GM21526 (cell line): ENCODE data around the gene LZTS3.
"Not testable (repeated sequence)": the region's sequence is repeated elsewhere in the genome, so short reads cannot be mapped to it uniquely, and the experiment has no call there.

Source experiments
- ATAC-seq: cut with Tn5 transposase; IDR thresholded peaks from one replicate; pipeline ENCODE4 v1.9.1; 2021; ENCODE audit warnings: moderate library complexity; ENCODE audit not compliant: unreplicated experiment, low FRiP score

LZTS3 gene

DNA sequence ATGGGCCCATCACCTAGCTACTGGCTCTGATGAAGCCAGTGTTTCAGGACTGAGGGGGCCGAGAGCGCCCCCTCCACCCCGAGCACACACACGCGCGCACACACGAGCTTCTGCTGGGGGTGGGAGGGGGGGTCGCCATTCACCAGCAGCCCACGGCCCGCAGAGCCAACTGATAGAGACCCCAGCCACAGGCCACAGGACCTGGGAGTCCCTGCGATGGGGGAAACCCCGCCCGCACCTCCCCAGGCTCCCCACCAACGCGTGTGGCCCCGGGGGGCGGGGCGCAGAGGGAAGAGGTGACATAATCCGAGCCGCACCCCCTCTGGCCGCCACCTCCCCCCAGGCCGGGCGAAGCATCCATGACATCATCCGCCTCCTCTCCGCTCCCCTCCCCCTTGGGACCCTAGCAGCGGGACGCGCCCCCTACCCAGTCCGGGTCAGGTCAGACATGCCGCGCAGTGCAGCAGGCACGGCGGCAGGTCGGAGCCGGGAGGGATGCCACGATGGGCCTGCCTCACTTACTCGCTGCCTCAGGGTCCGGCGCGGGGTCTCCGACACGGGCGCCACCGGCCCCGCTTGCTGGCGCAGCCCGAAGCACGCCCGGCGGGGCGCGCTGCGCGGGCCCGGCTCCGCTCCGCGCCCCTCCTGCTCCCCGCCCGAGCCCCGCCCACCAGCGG is at the start of gene LZTS3:
LZTS3 (minus strand) TSS at position 617 of the 677 bp plus-strand sequence. CDS start 6,386 bp downstream, outside the sequence.
- peak; percentile 33 for ATAC-seq

DNA sequence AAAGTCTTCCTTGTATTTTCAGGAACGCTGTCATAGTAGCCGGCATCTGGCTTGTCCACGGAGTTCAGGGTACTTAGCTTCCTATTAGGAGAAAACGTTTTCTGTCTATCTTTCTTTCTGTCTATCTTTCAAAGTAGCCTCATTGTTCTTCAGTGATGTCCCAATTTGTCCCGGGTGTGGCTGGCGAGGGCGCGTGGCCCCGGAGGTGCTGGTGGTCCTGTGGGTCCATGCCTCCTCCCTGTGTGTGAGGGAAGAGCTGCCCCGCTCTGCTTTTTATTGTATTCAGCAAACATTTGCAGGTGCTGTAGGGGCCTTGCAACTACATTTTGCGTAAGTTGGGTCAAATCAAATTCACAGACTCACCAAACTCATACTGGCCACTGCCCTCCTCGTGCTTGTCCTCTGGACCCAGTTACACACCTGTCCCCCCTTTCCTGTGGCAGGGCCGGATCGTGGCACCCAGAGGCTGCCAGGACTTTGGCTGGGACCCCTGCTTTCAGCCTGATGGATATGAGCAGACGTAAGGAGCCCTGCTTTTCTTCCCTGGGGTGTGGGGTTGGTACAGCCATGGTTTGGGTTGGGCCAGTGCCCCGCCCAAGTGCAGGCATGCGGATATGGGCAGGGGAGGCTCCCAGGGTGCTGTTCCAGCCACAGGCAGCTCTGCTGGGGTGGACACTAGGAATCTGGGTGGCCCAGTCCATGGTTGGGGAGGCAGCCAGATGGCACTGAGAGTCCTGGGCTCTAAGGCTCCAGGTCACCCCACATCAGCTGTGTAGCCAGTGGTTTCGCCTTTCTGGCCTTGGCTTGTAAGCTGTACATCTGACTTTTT is 48.3 kb upstream of the LZTS3 start:
- ATAC-seq, result no peak

DNA sequence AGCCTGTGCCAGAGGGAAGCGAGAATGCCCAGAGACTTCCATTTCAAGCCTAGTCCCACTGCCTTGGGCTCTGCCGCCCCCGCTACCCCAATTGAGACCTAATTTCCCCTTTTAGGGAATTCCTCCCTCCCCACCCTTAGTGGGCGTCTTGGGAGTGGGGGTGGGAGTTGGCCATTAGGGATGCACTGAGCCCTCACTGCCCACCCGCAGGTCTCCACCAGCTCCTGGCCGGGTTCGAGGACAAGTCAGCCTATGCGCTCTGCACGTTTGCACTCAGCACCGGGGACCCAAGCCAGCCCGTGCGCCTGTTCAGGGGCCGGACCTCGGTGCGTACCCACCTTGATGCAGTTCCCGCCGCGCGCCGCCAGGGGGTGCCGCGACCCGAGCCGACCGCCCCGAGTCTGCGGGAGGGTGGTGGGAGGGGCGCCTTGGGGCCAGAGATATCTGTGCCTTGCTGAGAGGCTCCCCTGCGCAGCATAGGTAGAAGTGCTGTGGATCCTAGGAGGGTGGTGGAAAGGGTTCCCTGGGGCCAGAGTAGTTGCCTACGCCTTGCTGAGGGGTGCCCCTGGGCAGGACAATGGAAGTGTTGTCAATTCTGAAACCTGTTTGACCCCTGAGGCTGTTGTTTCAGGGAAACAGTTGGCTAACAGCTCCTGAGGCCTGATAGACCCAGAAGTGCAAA is 45.1 kb upstream of the LZTS3 start:
- ATAC-seq, result peak; percentile 61

DNA sequence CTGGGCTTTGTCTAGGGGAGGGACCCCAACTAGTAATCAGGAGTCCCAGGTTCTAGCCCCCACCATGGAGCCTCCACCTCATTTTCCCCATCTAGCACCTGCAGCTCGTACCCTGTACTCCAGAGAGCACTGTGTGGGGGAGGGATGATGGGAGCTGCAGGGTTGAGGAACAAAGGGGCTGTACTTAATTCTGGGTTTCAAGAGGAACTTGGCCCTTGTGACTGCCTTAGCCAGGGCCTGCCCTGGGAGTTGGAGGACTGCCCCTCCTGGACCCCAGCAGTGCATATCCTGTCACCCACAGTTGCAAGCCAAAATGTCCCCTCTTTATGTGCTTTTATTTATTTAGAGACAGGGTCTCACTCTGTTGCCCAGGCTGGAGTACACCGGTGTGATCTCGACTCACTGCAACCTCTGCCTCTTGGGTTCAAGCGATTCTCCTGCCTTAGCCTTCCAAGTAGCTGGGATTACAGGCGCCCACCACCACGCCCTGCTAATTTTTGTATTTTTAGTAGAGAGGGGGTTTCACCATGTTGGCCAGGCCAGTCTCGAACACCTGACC is 42.1 kb upstream of the LZTS3 start:
- ATAC-seq, result not testable (repeated sequence)

DNA sequence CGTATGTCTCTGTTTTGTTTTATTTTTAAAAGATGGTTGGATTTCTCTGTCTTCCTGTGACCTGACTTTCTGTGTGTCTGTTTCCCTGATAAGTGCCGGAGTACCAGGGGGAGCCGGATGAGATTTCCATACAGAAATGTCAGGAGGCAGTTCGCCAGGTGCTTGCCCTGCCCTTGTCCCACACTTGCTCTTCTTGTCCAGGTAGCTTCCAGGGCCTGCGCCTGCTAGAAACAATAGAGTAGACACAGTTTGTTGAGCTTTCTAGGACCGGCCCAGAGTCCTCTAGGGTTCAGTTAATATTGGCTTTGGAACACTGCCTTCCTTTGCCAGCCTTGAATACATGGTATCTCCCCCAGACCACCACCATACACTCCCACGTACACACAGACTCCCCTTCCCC is 39.9 kb upstream of the LZTS3 start:
- ATAC-seq, result no peak

DNA sequence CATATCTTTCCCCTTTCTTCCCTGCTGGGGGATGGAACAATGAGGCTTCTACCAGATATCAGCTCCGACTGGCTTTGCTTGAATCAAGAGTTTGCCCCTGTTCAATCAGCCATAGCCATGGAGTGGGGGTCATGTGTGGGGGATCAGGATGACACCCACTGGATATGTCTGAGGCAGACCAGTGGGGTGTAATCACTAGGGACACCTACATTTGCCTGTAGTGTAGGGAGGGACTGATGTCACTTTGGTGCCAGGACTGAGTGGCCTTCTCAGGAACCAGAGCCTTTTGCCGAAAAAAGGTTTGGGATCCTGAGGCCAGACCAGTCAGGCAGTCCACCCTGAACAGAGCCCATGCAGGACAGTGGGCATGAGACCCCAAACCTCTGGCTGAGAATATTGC is 37.0 kb upstream of the LZTS3 start:
- ATAC-seq, result no peak

DNA sequence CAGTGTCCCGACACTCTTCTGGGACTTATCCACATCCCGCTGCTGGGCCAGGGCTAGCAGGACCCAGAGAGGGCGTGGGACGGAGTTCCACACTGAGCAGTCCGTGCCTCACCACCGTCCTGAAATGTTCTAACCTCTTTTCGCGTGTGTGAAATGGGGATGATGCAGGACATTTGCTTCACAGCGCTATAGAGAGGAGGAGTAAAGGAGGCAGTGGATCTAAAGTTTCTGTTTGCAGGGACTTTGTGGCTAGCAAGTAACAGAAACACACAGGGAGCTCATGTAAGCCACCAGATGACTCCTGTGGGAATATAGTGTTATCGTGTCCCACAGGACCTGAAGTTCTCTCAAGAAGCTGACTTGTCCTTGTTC is 36.6 kb upstream of the LZTS3 start:
- no peak for ATAC-seq

DNA sequence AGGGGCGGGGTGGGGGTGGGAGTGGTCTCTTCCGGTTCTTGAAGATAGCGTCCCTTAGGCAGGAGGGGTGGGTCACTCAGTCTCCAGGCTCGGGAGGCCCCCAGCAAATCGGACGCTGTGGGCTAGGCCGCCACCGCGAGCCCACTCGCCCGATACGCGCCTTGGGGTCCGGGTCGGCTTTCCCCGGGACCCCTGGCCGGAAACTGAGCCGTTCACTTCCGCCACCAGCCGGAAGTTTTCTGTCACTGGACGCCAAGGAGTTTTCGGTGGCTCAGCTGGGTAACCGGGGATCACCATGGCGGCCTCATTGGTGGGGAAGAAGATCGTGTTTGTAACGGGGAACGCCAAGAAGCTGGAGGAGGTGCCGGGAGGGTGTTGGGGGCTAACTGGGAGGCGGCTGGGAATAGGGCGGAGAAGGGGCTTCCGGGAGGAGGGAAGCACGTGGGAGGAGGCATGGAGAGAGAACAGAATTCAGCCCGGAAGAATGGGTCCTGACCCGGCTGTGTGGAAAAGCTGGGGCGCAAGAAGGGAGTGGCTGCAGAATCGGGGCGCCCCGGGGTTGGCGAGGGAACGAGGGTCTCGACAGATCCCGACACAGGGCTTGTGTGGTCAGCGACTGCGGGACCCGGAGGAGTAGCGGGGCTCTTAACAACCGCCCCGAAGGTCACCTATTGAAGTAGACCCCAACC is 36.1 kb upstream of the LZTS3 start, which contains the start of gene ITPA:
ITPA (plus strand) TSS at position 242 of the 689 bp plus-strand sequence; CDS start at position 296, 54 bp downstream.
- ATAC-seq, result no peak

DNA sequence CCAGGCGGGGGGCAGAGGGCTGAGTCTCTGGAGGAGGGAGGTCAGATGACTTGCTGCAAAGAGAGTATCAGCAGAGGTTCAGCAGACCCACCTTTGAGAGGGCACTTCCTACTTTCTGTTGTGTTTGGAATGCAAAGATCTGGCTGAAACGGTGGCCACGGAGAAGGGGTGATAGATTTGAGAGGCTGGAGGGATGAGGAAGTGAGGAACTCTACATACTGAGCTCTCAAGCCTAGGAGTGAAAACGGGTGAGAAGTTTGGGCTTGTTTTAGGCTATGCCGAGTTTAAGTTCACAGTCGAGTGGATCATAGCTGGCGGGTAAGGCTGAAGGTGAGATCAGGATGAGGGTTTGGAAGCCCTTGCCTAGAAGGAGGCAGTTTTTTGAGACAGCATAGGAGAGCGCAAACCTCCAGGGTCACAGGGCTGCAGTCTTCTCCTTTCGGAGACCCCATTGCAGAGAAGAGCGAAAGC is 35.5 kb upstream of the LZTS3 start:
- ATAC-seq, result no peak

DNA sequence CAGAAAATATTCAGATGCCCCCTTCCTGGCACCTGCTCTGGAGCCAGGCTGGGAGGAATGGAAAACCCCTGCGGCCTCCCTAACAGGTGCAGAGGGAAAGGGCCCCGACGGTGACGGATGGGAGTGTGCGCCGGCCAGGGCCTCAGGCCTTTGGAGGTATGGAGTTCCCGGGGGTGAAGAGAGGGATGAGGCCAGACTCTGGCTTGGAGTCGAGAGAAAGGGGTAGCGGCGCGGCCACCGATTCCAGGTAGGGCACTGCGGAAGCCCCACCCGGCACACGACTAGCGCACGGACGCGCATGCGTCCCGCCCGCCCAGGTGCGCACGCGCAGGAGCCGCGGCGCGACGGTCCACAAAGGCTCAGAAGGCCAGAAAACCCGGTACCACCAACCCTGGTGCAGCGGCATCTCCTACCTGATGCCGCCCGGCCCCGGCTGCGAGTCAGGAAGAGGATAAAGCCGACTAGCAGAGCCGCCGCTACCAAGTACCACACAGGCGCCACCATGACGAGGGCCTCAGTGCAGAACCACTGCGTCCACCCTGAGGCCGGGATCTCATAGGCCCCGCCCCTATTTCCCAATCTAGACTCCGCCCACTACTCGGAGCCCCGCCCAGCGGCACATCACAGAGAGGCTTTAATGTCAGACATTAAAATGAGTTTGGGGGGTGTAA is 30.9 kb upstream of the LZTS3 start, which contains the start of gene DDRGK1:
DDRGK1 (minus strand) TSS at position 559 of the 671 bp plus-strand sequence; CDS start at position 504, 55 bp downstream.
- peak; percentile 76 for ATAC-seq

DNA sequence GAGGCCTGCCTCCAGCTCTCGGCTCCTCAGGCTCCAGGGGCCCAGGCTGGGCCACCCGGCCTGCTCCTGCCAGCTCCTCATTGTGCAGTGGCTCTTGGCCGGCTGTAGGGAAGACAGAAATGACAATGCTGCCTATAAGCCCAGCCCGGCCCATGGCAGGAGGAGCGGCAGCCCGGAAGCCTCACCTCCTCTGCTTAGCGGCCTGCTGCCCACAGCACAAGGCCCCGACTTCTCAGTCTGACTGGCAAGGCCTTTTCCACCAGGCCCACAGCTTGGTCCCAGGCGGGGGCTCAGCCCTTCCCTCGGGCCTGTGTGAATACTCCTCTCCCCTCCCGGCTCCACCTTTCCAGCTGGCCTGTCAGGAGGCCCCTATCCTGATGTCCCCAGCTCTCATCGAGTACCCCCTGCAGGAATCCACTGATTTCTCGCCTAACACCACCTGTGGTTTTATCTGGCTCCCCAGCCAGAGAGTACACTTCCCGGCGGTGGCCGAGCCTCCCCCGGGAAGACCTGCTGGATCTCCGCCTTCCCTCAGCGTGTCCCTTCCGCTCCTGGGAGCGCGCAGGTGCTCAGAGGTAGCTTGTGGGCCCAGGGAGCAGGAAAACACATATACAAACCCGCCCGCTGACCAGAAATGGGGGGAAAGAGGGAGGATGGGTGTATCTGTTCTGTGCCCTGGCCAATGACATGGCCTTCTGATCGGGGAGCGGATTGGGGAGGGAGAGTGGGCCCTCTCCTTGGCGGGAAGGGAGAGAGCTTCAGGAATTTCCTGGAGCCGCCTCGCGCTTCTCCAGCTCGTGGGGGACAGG is 30.2 kb upstream of the LZTS3 start:
- ATAC-seq, result no peak

DNA sequence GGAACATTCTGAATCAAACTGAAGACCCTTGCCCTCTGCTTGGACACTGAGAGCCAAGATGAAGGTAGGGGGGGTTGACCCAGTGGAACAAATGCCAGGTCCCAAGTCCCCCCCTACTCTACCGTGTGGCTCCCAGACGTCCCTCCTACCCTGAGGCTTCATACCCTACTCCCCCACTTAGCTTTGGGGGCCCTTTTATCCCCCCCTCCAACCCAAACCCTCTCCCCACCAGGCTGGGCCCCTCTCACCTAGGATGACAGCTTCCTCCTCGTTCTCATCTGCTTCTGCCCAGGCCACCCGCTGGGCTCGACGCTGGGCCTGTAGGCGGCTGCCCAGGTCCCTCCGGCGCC is 29.6 kb upstream of the LZTS3 start:
- ATAC-seq, result no peak

DNA sequence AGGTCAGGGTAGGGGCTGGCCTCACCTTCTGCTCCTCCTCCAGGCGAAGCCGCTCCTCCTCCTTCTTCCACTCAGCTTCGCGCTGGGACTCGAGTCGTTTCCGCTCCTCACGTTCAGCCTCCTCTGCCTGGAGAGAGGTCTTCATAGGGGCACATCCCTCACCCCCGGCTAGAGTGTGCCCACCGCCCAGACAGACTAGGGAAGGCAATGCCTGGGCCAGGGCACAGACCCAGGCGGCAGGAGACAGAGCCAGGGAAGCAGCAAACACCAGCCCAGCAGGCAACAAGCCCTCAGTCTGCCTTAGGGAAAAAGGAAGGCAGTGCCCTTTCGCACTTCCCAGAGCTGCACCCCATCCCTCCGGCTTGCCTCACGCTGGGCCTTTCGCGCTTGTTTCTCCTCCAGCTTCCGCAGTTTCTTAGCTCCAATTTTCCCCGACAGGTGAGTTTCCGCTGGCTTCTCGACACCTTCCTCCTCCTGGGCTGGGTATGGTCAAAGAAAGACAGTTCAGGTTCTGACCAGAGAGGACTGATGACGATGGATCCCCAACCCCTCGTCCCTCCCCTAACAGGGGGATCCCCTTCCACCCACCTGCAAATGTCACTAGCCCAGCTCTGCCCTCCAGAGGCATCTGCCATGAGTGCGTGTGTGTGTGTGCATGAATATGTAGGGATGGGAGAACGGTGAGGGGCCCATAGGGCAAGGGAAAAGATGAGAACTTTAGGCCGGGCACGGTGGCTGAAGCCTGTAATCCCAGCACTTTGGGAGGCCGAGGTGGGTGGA is 26.8 kb upstream of the LZTS3 start:
- no peak for ATAC-seq

DNA sequence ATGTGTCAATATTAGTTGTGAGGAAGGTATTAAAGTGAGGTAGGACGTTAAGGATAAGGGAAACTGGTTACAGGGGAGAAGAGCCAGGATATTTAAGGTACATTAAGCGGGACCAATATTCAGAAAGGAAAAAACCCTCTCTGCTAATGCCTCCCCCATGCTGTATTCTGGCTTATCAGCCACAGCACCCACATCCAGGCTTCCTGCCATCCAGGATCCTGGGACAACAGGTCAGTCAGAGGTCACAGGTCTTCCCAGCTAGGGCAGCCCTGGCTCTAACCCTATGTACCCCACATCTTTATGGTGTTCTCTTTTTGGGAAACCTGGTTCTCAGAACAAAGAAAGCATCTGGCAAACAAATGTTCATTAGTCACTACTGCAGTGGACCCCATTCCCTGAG is 25.9 kb upstream of the LZTS3 start:
- ATAC-seq, result no peak

DNA sequence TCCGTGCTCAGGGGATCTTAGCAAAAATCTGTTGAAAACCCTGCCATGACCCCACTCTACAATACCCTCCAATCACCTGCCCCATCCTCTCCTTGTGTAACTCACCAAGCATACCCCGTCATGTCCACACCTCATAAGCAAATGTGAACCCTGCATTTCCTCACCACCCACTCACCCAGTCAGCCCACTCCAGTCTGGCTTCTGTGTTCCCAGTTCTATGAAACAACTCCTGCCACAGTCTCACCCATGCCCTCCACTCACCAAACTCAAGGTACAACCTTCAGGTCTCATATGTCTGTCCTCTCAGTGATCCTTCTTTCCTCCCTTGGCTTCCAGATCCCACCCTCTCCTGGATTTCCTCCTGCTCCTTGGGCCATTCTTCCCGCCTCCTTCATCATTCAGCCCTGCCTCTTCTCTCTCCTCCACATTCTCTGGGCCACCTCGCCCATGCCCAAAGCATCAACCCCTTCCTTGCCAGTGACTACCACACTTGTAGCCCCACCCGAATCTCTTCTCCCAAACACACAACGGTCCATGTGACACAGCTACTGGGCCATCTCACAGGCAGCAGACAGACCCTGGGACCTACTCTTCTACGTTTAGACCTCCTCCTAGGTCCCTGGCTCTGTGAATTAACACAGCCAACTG is 22.4 kb upstream of the LZTS3 start:
- ATAC-seq, result no peak

DNA sequence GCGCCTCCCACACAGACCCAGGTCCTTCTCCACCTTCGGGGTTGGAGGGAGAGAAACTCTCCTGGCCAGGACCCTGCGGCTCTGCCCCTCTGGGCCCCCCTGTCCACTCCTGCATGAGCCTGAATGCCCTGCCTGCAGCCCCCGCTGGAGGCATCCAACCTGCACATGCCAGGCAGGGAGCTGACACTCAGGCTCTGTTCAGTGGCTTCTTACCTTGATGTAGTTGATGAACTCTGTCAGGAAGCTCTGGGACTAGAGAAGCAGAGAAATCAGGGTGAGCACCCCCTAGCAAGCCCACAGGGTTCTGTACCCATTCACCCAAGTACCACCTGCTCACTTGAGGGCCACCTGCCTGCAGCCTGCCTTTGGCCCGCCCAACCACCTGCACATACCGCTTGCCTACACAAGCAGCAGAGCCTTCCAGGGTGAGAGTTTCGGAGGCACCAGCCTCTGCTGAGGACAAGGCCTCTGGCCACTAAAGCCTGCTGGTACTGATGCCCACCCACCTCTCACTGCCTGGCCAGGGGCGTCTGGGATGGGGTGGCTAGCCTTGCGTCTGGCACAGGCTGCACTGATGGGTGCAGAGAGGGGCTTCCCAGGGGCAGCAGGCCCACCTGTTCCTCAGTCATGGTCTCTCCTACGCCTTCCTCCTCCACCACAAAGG is 21.4 kb upstream of the LZTS3 start:
- ATAC-seq, result no peak
